PC-9 (cell line): ENCODE data around the gene KCNE2. TPM values are rescaled to one million over a fixed set of nuclear protein-coding genes. Genes with fewer than 3 reads are reported as not detected.

ENCODE experiments used
- Bru-seq: library from RNA; stranded (reverse); fragments of 400-500 nt; gene quantifications from one replicate; lab custom pipeline; 2021; lab: Mats Ljungman, UMichigan
- BruChase-seq, 2 experiments: library from RNA; stranded (reverse); fragments of 400-500 nt; gene quantifications; one replicate each; lab custom pipeline; 2021; lab: Mats Ljungman, UMichigan
- BruUV-seq: library from RNA; stranded (reverse); fragments of 400-500 nt; replicated peaks from 2 replicates; lab custom pipeline; 2021; lab: Mats Ljungman, UMichigan
- CTCF ChIA-PET: fragments of 300-600 bp; sonication (Branson Sonifier 250); formaldehyde crosslinking; loops from one replicate; lab custom pipeline; 2022; ENCODE audit warnings: antibody characterized with exemption; lab: Charles Lee
- POLR2A ChIA-PET: fragments of 300-600 bp; sonication (Branson Sonifier 250); formaldehyde crosslinking; loops from one replicate; lab custom pipeline; 2022; ENCODE audit warnings: antibody characterized with exemption; ENCODE audit not compliant: unreplicated experiment; lab: Charles Lee
- DNase-seq, 2 experiments: peaks; one replicate each; pipeline versions ENCODE4 v3.0.0 to v3.0.0-alpha.2; 2015 to 2022; ENCODE audit warnings: mixed read lengths in 1 of 2
- H2AFZ ChIP-seq: fragments of 200-600 bp; sonication (generic); 2 replicates; pipeline ENCODE4 v1.8.1; 2017; ENCODE audit warnings: antibody characterized with exemption
- H3F3A ChIP-seq: fragments of 200-600 bp; sonication (generic); 2 replicates; pipeline ENCODE4 v1.8.1; 2017; ENCODE audit warnings: antibody characterized with exemption, mild to moderate bottlenecking, low read depth; ENCODE audit not compliant: insufficient read depth
- H3K27ac ChIP-seq: fragments of 200-600 bp; sonication (generic); 2 replicates; pipeline ENCODE4 v1.6.1; 2016; ENCODE audit warnings: mixed run types
- H3K27me3 ChIP-seq: fragments of 200-600 bp; sonication (generic); 2 replicates; pipeline ENCODE4 v1.6.1; 2016; ENCODE audit warnings: low read depth, mixed run types; ENCODE audit not compliant: insufficient read depth
- H3K36me3 ChIP-seq: fragments of 200-600 bp; sonication (generic); 2 replicates; pipeline ENCODE4 v1.6.1; 2016; ENCODE audit warnings: low read depth, mixed run types
- H3K4me1 ChIP-seq: fragments of 200-600 bp; sonication (generic); replicated peaks from 2 replicates; pipeline ENCODE4 v1.6.1; 2016; ENCODE audit warnings: mixed run types; ENCODE audit not compliant: insufficient read depth
- H3K4me2 ChIP-seq: fragments of 200-600 bp; sonication (generic); 2 replicates; pipeline ENCODE4 v1.6.1; 2017; ENCODE audit warnings: mixed run types
- H3K4me3 ChIP-seq: fragments of 200-600 bp; sonication (generic); 2 replicates; pipeline ENCODE4 v1.6.1; 2016; ENCODE audit warnings: mixed run types
- H3K79me2 ChIP-seq: fragments of 200-600 bp; sonication (generic); 2 replicates; pipeline ENCODE4 v1.6.1; 2017; ENCODE audit warnings: low read depth, mixed run types
- H3K9me2 ChIP-seq: fragments of 200-600 bp; sonication (generic); 2 replicates; pipeline ENCODE4 v1.8.1; 2017; ENCODE audit warnings: mild to moderate bottlenecking; ENCODE audit not compliant: insufficient read depth
- H3K9me3 ChIP-seq: fragments of 200-600 bp; sonication (generic); 2 replicates; pipeline ENCODE4 v1.8.1; 2016; ENCODE audit warnings: low read depth; ENCODE audit not compliant: insufficient read depth
- H4K20me1 ChIP-seq: fragments of 200-600 bp; sonication (generic); 2 replicates; pipeline ENCODE4 v1.8.1; 2017; ENCODE audit not compliant: insufficient read depth
- EZH2 ChIP-seq: fragments of 200-600 bp; sonication (generic); IDR thresholded peaks from 2 replicates; pipeline ENCODE4 v1.8.0; 2017; ENCODE audit warnings: antibody characterized with exemption, low read depth
- intact Hi-C: fragments of 100-400 bp; cut with micrococcal nuclease; formaldehyde crosslinking; loops from one replicate; pipeline ENCODE4 v1.10.0; 2022; ENCODE audit not compliant: unreplicated experiment
- long read RNA-seq: library from polyadenylated mRNA; stranded (forward); transcript quantifications from one replicate; pipeline ENCODE4 v2.0.0, GENCODE V29; 2022
- total RNA-seq: library from RNA; stranded (reverse); gene quantifications from 2 replicates; pipeline ENCODE4 v1.2.3, GENCODE V29; 2021
- TF ChIP-seq, protein P1 (sequence below): fragments of 200-600 bp; sonication (generic); conservative IDR thresholded peaks from 2 replicates; pipeline ENCODE4 v1.6.1; 2017; ENCODE audit warnings: mixed run types, antibody characterized with exemption, mild to moderate bottlenecking, moderate library complexity

KCNE2 gene, protein sequence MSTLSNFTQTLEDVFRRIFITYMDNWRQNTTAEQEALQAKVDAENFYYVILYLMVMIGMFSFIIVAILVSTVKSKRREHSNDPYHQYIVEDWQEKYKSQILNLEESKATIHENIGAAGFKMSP
- total RNA-seq (not detected in 2 replicates), Bru-seq, nascent RNA (percentile 8 among the genes with signal in this experiment), BruChase-seq, experiment 1, labeled RNA remaining after a 2-hour chase (percentile 19 among the genes with signal in this experiment), BruChase-seq, experiment 2, labeled RNA remaining after a 6-hour chase (percentile 9 among the genes with signal in this experiment)
- long read RNA-seq = 0 reads

DNA sequence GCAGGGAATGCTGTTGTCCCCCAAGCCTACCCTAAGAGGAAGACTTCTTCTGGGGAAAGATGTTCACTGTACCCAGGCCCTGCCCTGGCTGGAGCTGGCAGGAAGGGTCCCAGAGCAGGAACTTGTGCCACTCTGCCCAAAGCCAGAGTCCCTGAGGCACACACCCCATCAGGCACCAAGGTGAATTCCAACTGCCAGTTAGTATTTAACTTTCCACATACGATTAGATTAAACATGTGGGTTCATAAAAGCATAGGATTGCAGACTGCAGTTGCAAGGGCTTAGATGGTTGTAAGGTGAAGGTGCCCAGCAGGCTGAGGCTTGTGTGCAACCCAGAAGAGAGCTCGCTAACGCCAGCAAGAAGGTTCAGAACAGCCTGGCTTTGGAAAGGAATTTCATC, at the start of gene KCNE2:
Gene KCNE2, plus strand, starts transcription at position 274 of the 400 bp plus-strand sequence. CDS start 6,473 bp downstream, outside the sequence.
- no peaks in the 10 kb centered on the region for H3F3A ChIP-seq
- no peaks in the 10 kb centered on the region for H3K36me3 ChIP-seq
- H3K4me2 ChIP-seq = no peak within 1 kb of the TSS
- POLR2A ChIA-PET = no interaction called here
- no peak within 1 kb of the TSS for H3K4me3 ChIP-seq
- BruUV-seq = no TSS peak
- no peak within 1 kb of the TSS for H2AFZ ChIP-seq
- no peaks in the 10 kb centered on the region for H3K9me2 ChIP-seq
- TF ChIP-seq, protein P1, sequence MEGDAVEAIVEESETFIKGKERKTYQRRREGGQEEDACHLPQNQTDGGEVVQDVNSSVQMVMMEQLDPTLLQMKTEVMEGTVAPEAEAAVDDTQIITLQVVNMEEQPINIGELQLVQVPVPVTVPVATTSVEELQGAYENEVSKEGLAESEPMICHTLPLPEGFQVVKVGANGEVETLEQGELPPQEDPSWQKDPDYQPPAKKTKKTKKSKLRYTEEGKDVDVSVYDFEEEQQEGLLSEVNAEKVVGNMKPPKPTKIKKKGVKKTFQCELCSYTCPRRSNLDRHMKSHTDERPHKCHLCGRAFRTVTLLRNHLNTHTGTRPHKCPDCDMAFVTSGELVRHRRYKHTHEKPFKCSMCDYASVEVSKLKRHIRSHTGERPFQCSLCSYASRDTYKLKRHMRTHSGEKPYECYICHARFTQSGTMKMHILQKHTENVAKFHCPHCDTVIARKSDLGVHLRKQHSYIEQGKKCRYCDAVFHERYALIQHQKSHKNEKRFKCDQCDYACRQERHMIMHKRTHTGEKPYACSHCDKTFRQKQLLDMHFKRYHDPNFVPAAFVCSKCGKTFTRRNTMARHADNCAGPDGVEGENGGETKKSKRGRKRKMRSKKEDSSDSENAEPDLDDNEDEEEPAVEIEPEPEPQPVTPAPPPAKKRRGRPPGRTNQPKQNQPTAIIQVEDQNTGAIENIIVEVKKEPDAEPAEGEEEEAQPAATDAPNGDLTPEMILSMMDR = no peak
- TF ChIP-seq EZH2 = no peak
- no peaks in the 10 kb centered on the region for H3K9me3 ChIP-seq
- CTCF ChIA-PET = no interaction called here
- intact Hi-C loops = no loop called here
- no peaks in the 10 kb centered on the region for H4K20me1 ChIP-seq
- H3K4me1 ChIP-seq = no peaks in the 10 kb centered on the region
- H3K27me3 ChIP-seq = no peaks in the 10 kb centered on the region
- no peaks in the 10 kb centered on the region for H3K79me2 ChIP-seq
- no peak for DNase-seq
- H3K27ac ChIP-seq = no peak within 1 kb of the TSS

DNA sequence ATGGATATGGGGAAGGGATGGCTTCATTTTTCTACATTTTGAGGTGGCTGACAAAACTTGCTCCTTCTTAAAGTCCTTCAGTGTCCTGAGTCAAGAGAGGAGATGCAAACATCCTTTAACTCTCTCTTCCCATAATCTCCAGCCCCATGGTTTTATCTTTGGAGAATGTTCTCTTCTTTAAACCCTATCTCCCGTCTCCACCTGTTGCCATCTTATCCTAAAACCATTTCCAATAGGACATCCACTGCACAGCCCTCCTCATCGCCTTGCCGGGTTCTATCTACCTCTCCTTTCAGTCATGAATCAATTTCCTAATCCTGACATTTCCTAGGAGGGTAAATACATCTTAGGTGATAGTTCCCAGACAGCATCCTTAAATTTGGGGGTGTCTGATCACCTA, 44.2 kb upstream of the KCNE2 start:
- peaks cover 32% of the 10 kb centered on the region for H3K27me3 ChIP-seq
- no peaks in the 10 kb centered on the region for H3K9me2 ChIP-seq
- H3F3A ChIP-seq = no peaks in the 10 kb centered on the region
- H3K4me1 ChIP-seq = no peaks in the 10 kb centered on the region
- ChIA-PET POLR2A (no interaction called here), CTCF (no interaction called here)
- H3K9me3 ChIP-seq = no peaks in the 10 kb centered on the region
- no peaks in the 10 kb centered on the region for H3K36me3 ChIP-seq
- no peak overlapping the region for H3K27ac ChIP-seq
- DNase-seq = no peak
- H3K4me3 ChIP-seq = no peak overlapping the region
- no peaks in the 10 kb centered on the region for H3K79me2 ChIP-seq
- BruUV-seq = no TSS peak
- intact Hi-C loops = no loop called here
- no peak overlapping the region for H3K4me2 ChIP-seq
- H4K20me1 ChIP-seq = no peaks in the 10 kb centered on the region
- no peak overlapping the region for H2AFZ ChIP-seq
- TF ChIP-seq, protein P1 = no peak
- TF ChIP-seq EZH2 = no peak

DNA sequence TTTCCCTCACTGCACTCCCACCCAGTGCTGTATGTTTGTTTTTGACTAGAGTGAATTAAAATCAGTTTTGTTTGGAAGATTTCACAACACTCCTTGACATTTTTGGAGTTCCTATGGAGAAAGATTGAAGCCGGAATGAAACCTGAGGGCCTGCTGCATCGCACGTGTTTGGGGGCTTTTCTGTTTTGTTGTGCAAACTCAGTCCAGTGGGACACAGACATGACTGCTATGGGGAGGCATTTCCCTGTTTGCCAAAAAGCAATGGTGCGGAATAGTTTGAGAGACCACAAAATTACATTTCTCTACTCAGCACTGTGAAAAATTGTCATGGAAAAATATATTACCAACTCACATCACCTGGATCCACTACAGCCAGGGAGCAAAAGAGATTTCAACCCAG, 43.8 kb upstream of the KCNE2 start:
- H3K4me3 ChIP-seq = no peak overlapping the region
- H3K4me1 ChIP-seq = no peaks in the 10 kb centered on the region
- intact Hi-C loops = no loop called here
- H4K20me1 ChIP-seq = no peaks in the 10 kb centered on the region
- TF ChIP-seq EZH2 = no peak
- TF ChIP-seq, protein P1 = no peak
- no peak for DNase-seq
- H3F3A ChIP-seq = no peaks in the 10 kb centered on the region
- no peaks in the 10 kb centered on the region for H3K9me2 ChIP-seq
- no peak overlapping the region for H3K27ac ChIP-seq
- no peaks in the 10 kb centered on the region for H3K9me3 ChIP-seq
- H2AFZ ChIP-seq = no peak overlapping the region
- H3K27me3 ChIP-seq = peaks cover 32% of the 10 kb centered on the region
- H3K4me2 ChIP-seq = no peak overlapping the region
- no TSS peak for BruUV-seq
- H3K36me3 ChIP-seq = no peaks in the 10 kb centered on the region
- POLR2A ChIA-PET = no interaction called here
- no peaks in the 10 kb centered on the region for H3K79me2 ChIP-seq
- CTCF ChIA-PET = no interaction called here
